HUES64 (cell line): ENCODE measurements around the gene CYBC1.

ENCODE experiments used
- H3K27ac ChIP-seq: 2 replicates; pipeline ENCODE4 v1.7.0; 2013; ENCODE audit warnings: low read depth, low read length, inconsistent platforms
- H3K27me3 ChIP-seq: 2 replicates; pipeline ENCODE4 v1.6.1; 2013; ENCODE audit warnings: mild to moderate bottlenecking, low read length; ENCODE audit not compliant: insufficient read depth
- H3K36me3 ChIP-seq: 2 replicates; pipeline ENCODE4 v1.6.1; 2013; ENCODE audit warnings: mild to moderate bottlenecking, low read length; ENCODE audit not compliant: insufficient read depth
- H3K4me1 ChIP-seq: 2 replicates; pipeline ENCODE4 v1.6.1; 2013; ENCODE audit warnings: mild to moderate bottlenecking, low read length, moderate library complexity; ENCODE audit not compliant: insufficient read depth
- H3K4me3 ChIP-seq: 2 replicates; pipeline ENCODE4 v1.5.1; 2013; ENCODE audit warnings: mild to moderate bottlenecking, low read length, moderate library complexity
- H3K9ac ChIP-seq: 2 replicates; pipeline ENCODE4 v1.6.1; 2013; ENCODE audit warnings: mild to moderate bottlenecking, low read depth, low read length
- H3K9me3 ChIP-seq: 2 replicates; pipeline ENCODE4 v1.6.1; 2013; ENCODE audit warnings: low read depth, low read length; ENCODE audit not compliant: insufficient read depth
- WGBS: fragments of 150-250, 120-280 bp; methylation state at CpG from one replicate; pipeline ENCODE4 v1.1.7; 2013; ENCODE audit warnings: missing lambda C conversion rate; 5-methylcytosine and 5-hydroxymethylcytosine counted together

CYBC1 gene

GRCh38 chr17:82490512-82491195 lies 40.1 kb upstream of the CYBC1 start:
- Histone ChIP-seq H3K4me3 (no peak overlapping the region), H3K36me3 (peaks cover 29% of the 10 kb centered on the region), H3K9ac (no peak overlapping the region), H3K27me3 (no peaks in the 10 kb centered on the region), H3K4me1 (no peaks in the 10 kb centered on the region), H3K9me3 (no peaks in the 10 kb centered on the region), H3K27ac (no peak overlapping the region)
- 94% methylated on average over 25 of the region's 25 CpGs for WGBS

- H3K9me3 ChIP-seq, result no peaks in the 10 kb centered on the region
- no peaks in the 10 kb centered on the region for H3K27me3 ChIP-seq
- no peak overlapping the region for H3K4me3 ChIP-seq
- no peak overlapping the region for H3K9ac ChIP-seq
- peaks cover 34% of the 10 kb centered on the region for H3K36me3 ChIP-seq
- no peak overlapping the region for H3K27ac ChIP-seq
- no peaks in the 10 kb centered on the region for H3K4me1 ChIP-seq
- 92% methylated on average over 21 of the region's 21 CpGs for WGBS
These were observed 39.4 kb upstream of the CYBC1 start for GRCh38 chr17:82489851-82490511.

- Histone ChIP-seq H3K27me3 (no peaks in the 10 kb centered on the region), H3K4me1 (no peaks in the 10 kb centered on the region), H3K9me3 (no peaks in the 10 kb centered on the region), H3K4me3 (no peak overlapping the region), H3K9ac (no peak overlapping the region), H3K27ac (no peak overlapping the region), H3K36me3 (peaks cover 43% of the 10 kb centered on the region)
- 88% methylated on average over 8 of the region's 8 CpGs for WGBS
These were observed 38.6 kb upstream of the CYBC1 start for GRCh38 chr17:82489117-82489516.

GRCh38 chr17:82487910-82488309 lies 37.4 kb upstream of the CYBC1 start:
- 95% methylated on average over 14 of the region's 14 CpGs for WGBS
- H3K4me3 ChIP-seq, result no peak overlapping the region
- H3K36me3 ChIP-seq, result peaks cover 55% of the 10 kb centered on the region
- no peaks in the 10 kb centered on the region for H3K9me3 ChIP-seq
- no peak overlapping the region for H3K27ac ChIP-seq
- no peak overlapping the region for H3K9ac ChIP-seq
- H3K27me3 ChIP-seq, result no peaks in the 10 kb centered on the region
- H3K4me1 ChIP-seq, result no peaks in the 10 kb centered on the region

GRCh38 chr17:82486231-82487094 lies 35.9 kb upstream of the CYBC1 start:
- Histone ChIP-seq H3K36me3 (peaks cover 69% of the 10 kb centered on the region), H3K9ac (no peak overlapping the region)

GRCh38 chr17:82483836-82484235 lies 33.3 kb upstream of the CYBC1 start:
- 94% methylated on average over 9 of the region's 9 CpGs for WGBS

More at GRCh38 chr17:82486231-82487094, 35.9 kb upstream of the CYBC1 start:
- 90% methylated on average over 13 of the region's 13 CpGs for WGBS
- H3K27me3 ChIP-seq, result no peaks in the 10 kb centered on the region
- no peak overlapping the region for H3K27ac ChIP-seq
- no peaks in the 10 kb centered on the region for H3K4me1 ChIP-seq
- H3K4me3 ChIP-seq, result no peak overlapping the region
- no peaks in the 10 kb centered on the region for H3K9me3 ChIP-seq

GRCh38 chr17:82483204-82483660 lies 32.7 kb upstream of the CYBC1 start:
- peaks cover 89% of the 10 kb centered on the region for H3K36me3 ChIP-seq
- H3K4me1 ChIP-seq, result no peaks in the 10 kb centered on the region
- H3K9ac ChIP-seq, result no peak overlapping the region
- H3K27ac ChIP-seq, result no peak overlapping the region
- WGBS, result 98% methylated on average over 6 of the region's 6 CpGs
- no peak overlapping the region for H3K4me3 ChIP-seq
- H3K9me3 ChIP-seq, result no peaks in the 10 kb centered on the region
- H3K27me3 ChIP-seq, result no peaks in the 10 kb centered on the region

More at GRCh38 chr17:82483836-82484235, 33.3 kb upstream of the CYBC1 start:
- H3K36me3 ChIP-seq, result peaks cover 88% of the 10 kb centered on the region
- H3K4me3 ChIP-seq, result no peak overlapping the region
- H3K4me1 ChIP-seq, result no peaks in the 10 kb centered on the region
- no peak overlapping the region for H3K9ac ChIP-seq
- H3K27me3 ChIP-seq, result no peaks in the 10 kb centered on the region
- H3K27ac ChIP-seq, result no peak overlapping the region
- no peaks in the 10 kb centered on the region for H3K9me3 ChIP-seq

GRCh38 chr17:82480318-82480717 lies 29.8 kb upstream of the CYBC1 start:
- H3K27me3 ChIP-seq, result no peaks in the 10 kb centered on the region
- H3K4me1 ChIP-seq, result no peaks in the 10 kb centered on the region
- no peak overlapping the region for H3K9ac ChIP-seq
- H3K9me3 ChIP-seq, result no peaks in the 10 kb centered on the region
- WGBS, result 95% methylated on average over 9 of the region's 9 CpGs
- H3K36me3 ChIP-seq, result peaks cover 78% of the 10 kb centered on the region
- no peak overlapping the region for H3K27ac ChIP-seq
- no peak overlapping the region for H3K4me3 ChIP-seq

- peaks cover 78% of the 10 kb centered on the region for H3K36me3 ChIP-seq
These were observed 29.1 kb upstream of the CYBC1 start for GRCh38 chr17:82479602-82480001.

GRCh38 chr17:82477934-82478333 lies 27.4 kb upstream of the CYBC1 start:
- Histone ChIP-seq H3K9me3 (no peaks in the 10 kb centered on the region), H3K27ac (no peak overlapping the region), H3K36me3 (peaks cover 70% of the 10 kb centered on the region), H3K4me1 (no peaks in the 10 kb centered on the region), H3K27me3 (no peaks in the 10 kb centered on the region), H3K4me3 (no peak overlapping the region), H3K9ac (no peak overlapping the region)
- WGBS, result 95% methylated on average over 8 of the region's 8 CpGs

More at GRCh38 chr17:82479602-82480001, 29.1 kb upstream of the CYBC1 start:
- Histone ChIP-seq H3K27me3 (no peaks in the 10 kb centered on the region), H3K27ac (no peak overlapping the region), H3K9ac (no peak overlapping the region), H3K4me1 (no peaks in the 10 kb centered on the region), H3K4me3 (no peak overlapping the region), H3K9me3 (no peaks in the 10 kb centered on the region)
- 92% methylated on average over 5 of the region's 5 CpGs for WGBS

- WGBS, result 93% methylated on average over 8 of the region's 8 CpGs
- peaks cover 61% of the 10 kb centered on the region for H3K36me3 ChIP-seq
- no peaks in the 10 kb centered on the region for H3K9me3 ChIP-seq
- no peaks in the 10 kb centered on the region for H3K4me1 ChIP-seq
- H3K4me3 ChIP-seq, result no peak overlapping the region
- H3K27me3 ChIP-seq, result no peaks in the 10 kb centered on the region
- no peak overlapping the region for H3K27ac ChIP-seq
- H3K9ac ChIP-seq, result no peak overlapping the region
These were observed 24.9 kb upstream of the CYBC1 start for GRCh38 chr17:82475458-82475857.
